ENCODE data around the gene FBXW7. TPM values are rescaled to one million over a fixed set of nuclear protein-coding genes. Genes with fewer than 3 reads are reported as not detected.
A peak's percentile ranks its signal among the peaks of the same experiment; 100 is the strongest.

Gene FBXW7
- total RNA-seq, 6 experiments from 2014 or later = 12.9 to 25.5 (median 17.6) TPM

GRCh38 chr4:152530600-152530999 is 5.3 kb downstream of the FBXW7 start:
- no peak for TF ChIP-seq CTCF (IDR thresholded peaks at IDR 0.05)
- TF ChIP-seq POLR2A (IDR thresholded peaks at IDR 0.05) = no peak
- intact Hi-C loops (cut with DNase I) = no loop called here
- ATAC-seq (no peak), DNase-seq (no peak)
- WGBS (ENCODE audit: insufficient coverage, low coverage, low lambda C conversion rate, missing lambda C conversion rate) = 68% methylated on average over 2 of the region's 2 CpGs
- Histone ChIP-seq H3K4me3 (no peak overlapping the region), H3K36me3 (no peaks in the 10 kb centered on the region), H3K4me1 (peaks cover 0 to 16% (median 0%) of the 10 kb centered on the region in 4 donors), H3K9me3 (no peaks in the 10 kb centered on the region), H3K27me3 (no peaks in the 10 kb centered on the region), H3K27ac (no peak overlapping the region)

GRCh38 chr4:152529880-152530279 is 6.0 kb downstream of the FBXW7 start:
- WGBS (ENCODE audit: insufficient coverage, low coverage, low lambda C conversion rate, missing lambda C conversion rate) = 95% methylated on average over 5 of the region's 8 CpGs
- ATAC-seq (no peak), DNase-seq (no peak)
- H3K36me3 ChIP-seq = no peaks in the 10 kb centered on the region
- no peak overlapping the region for H3K27ac ChIP-seq
- no peak overlapping the region for H3K4me3 ChIP-seq
- H3K4me1 ChIP-seq = peaks cover 0 to 16% (median 0%) of the 10 kb centered on the region in 4 donors
- H3K27me3 ChIP-seq = no peaks in the 10 kb centered on the region
- no peaks in the 10 kb centered on the region for H3K9me3 ChIP-seq
- intact Hi-C loops (cut with DNase I) = no loop called here
- TF ChIP-seq POLR2A (IDR thresholded peaks at IDR 0.05) (no peak), CTCF (IDR thresholded peaks at IDR 0.05) (no peak)

- H3K9me3 ChIP-seq = no peaks in the 10 kb centered on the region
- TF ChIP-seq POLR2A (IDR thresholded peaks at IDR 0.05) (no peak), CTCF (IDR thresholded peaks at IDR 0.05) (no peak)
- no peaks in the 10 kb centered on the region for H3K27me3 ChIP-seq
- no peak overlapping the region for H3K4me3 ChIP-seq
- ATAC-seq (peak; percentile 49 to 77 (median 64)), DNase-seq (no peak)
- no peaks in the 10 kb centered on the region for H3K36me3 ChIP-seq
- no peak overlapping the region for H3K27ac ChIP-seq
- intact Hi-C loops (cut with DNase I) = no loop called here
- WGBS (ENCODE audit: insufficient coverage, low coverage, low lambda C conversion rate, missing lambda C conversion rate) = 68% methylated on average over 2 of the region's 2 CpGs
- H3K4me1 ChIP-seq = peaks cover 0 to 13% (median 6%) of the 10 kb centered on the region in 4 donors
Measured at GRCh38 chr4:152528060-152528459, 7.8 kb downstream of the FBXW7 start.

GRCh38 chr4:152525878-152526277 is 10.0 kb downstream of the FBXW7 start:
- Histone ChIP-seq H3K4me3 (no peak overlapping the region), H3K27me3 (no peaks in the 10 kb centered on the region), H3K4me1 (peaks cover 0 to 13% (median 5%) of the 10 kb centered on the region in 4 donors), H3K36me3 (no peaks in the 10 kb centered on the region), H3K27ac (no peak overlapping the region), H3K9me3 (no peaks in the 10 kb centered on the region)
- 82% methylated on average over 4 of the region's 4 CpGs for WGBS (ENCODE audit: insufficient coverage, low coverage, low lambda C conversion rate, missing lambda C conversion rate)
- no peak for ATAC-seq
- TF ChIP-seq CTCF (IDR thresholded peaks at IDR 0.05) (no peak), POLR2A (IDR thresholded peaks at IDR 0.05) (no peak)
- no peak for DNase-seq
- intact Hi-C loops (cut with DNase I) = no loop called here

- no peak overlapping the region for H3K27ac ChIP-seq
- intact Hi-C loops (cut with DNase I) = no loop called here
- no peaks in the 10 kb centered on the region for H3K27me3 ChIP-seq
- H3K36me3 ChIP-seq = no peaks in the 10 kb centered on the region
- 84% methylated on average over 3 of the region's 3 CpGs for WGBS (ENCODE audit: insufficient coverage, low coverage, low lambda C conversion rate, missing lambda C conversion rate)
- ATAC-seq (peak in 1 of 4 donors; percentile 31), DNase-seq (no peak)
- TF ChIP-seq POLR2A (IDR thresholded peaks at IDR 0.05) (no peak), CTCF (IDR thresholded peaks at IDR 0.05) (no peak)
- H3K4me3 ChIP-seq = no peak overlapping the region
- no peaks in the 10 kb centered on the region for H3K9me3 ChIP-seq
- peaks cover 0 to 13% (median 5%) of the 10 kb centered on the region in 4 donors for H3K4me1 ChIP-seq
Measured at GRCh38 chr4:152524427-152524826, 11.5 kb downstream of the FBXW7 start.
